GM12878 (cell line): ENCODE measurements around the gene ACTG1.
"Not testable (repeated sequence)": the region's sequence is repeated elsewhere in the genome, so short reads cannot be mapped to it uniquely, and the experiment has no call there.

Experiments
- CEBPB ChIP-seq, 2 experiments: fragments of 150-350 bp in 1 of 2; IDR thresholded peaks; 2 replicates each; pipeline ENCODE4 v1.6.1; 2012 to 2014; ENCODE audit warnings: low read depth in 2 of 2, low read length in 2 of 2, borderline replicate concordance in 1 of 2, inconsistent platforms in 1 of 2
- MEF2A ChIP-seq: IDR thresholded peaks from 2 replicates; pipeline ENCODE4 v1.6.1; 2011; ENCODE audit warnings: low read depth, mild to moderate bottlenecking, low read length, moderate library complexity; ENCODE audit not compliant: insufficient read depth
- RAD21 ChIP-seq: IDR thresholded peaks from 2 replicates; pipeline ENCODE4 v1.6.1; 2011; ENCODE audit warnings: mild to moderate bottlenecking, low read depth, low read length, moderate library complexity; ENCODE audit not compliant: insufficient read depth
- SMC3 ChIP-seq: IDR thresholded peaks from 2 replicates; pipeline ENCODE4 v1.6.1; 2011; ENCODE audit warnings: low read length, improper control_type of control experiment, borderline replicate concordance
- SREBF1 ChIP-seq: IDR thresholded peaks from 2 replicates; pipeline ENCODE4 v1.6.1; 2012; ENCODE audit warnings: mild to moderate bottlenecking, low read length
- ZNF274 ChIP-seq: IDR thresholded peaks from one replicate; pipeline ENCODE4 v1.8.0; 2011; ENCODE audit not compliant: insufficient read length, insufficient read depth
- TF ChIP-seq, protein P1 (sequence below), 3 experiments: IDR thresholded peaks in 2 of 3; conservative IDR thresholded peaks in 1 of 3; 2 replicates each; pipeline ENCODE4 v1.5.1; 2011; ENCODE audit warnings: low read depth in 3 of 3, low read length in 3 of 3, mild to moderate bottlenecking in 3 of 3, control low read depth in 2 of 3, moderate library complexity in 2 of 3, inconsistent platforms in 1 of 3, mixed read lengths in 1 of 3; ENCODE audit not compliant: control insufficient read depth in 2 of 3, insufficient read depth in 1 of 3; ENCODE audit errors: extremely low read depth in 1 of 3
- TF ChIP-seq, protein P2 (sequence below): fragments of 450-650 bp; IDR thresholded peaks from 2 replicates; pipeline ENCODE4 v1.6.1; 2018; ENCODE audit warnings: borderline replicate concordance, mild to moderate bottlenecking; ENCODE audit not compliant: partially characterized antibody

DNA sequence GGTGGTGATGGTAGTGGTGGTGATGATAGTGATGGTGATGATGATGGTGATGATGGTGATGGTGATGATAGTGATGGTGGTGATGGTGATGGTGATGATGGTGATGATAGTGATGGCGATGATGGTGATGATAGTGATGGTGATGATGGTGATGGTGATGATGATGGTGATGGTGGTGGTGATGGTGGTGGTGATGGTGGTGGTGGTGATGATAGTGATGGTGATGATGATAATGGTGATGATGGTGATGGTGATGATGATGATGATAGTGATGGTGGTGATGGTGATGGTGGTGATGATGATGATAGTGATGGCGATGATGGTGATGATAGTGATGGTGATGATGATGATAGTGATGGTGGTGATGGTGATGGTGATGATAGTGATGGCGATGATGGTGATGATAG is 19.4 kb upstream of the ACTG1 start:
- TF ChIP-seq, protein P1, sequence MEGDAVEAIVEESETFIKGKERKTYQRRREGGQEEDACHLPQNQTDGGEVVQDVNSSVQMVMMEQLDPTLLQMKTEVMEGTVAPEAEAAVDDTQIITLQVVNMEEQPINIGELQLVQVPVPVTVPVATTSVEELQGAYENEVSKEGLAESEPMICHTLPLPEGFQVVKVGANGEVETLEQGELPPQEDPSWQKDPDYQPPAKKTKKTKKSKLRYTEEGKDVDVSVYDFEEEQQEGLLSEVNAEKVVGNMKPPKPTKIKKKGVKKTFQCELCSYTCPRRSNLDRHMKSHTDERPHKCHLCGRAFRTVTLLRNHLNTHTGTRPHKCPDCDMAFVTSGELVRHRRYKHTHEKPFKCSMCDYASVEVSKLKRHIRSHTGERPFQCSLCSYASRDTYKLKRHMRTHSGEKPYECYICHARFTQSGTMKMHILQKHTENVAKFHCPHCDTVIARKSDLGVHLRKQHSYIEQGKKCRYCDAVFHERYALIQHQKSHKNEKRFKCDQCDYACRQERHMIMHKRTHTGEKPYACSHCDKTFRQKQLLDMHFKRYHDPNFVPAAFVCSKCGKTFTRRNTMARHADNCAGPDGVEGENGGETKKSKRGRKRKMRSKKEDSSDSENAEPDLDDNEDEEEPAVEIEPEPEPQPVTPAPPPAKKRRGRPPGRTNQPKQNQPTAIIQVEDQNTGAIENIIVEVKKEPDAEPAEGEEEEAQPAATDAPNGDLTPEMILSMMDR (IDR thresholded peaks at IDR 0.05 in 2 of 3, conservative IDR thresholded peaks at IDR 0.05 in 1 of 3; ENCODE audit: control insufficient read depth in 2 of 3, extremely low read depth in 1 of 3, insufficient read depth in 1 of 3, low read depth in 3 of 3, low read length in 3 of 3), result not testable (repeated sequence)
- not testable (repeated sequence) for TF ChIP-seq SREBF1; RAD21; MEF2A; SMC3; CEBPB (IDR thresholded peaks at IDR 0.05; ENCODE audit: borderline replicate concordance in 1 of 2, low read depth in 2 of 2, low read length in 2 of 2); ZNF274
- TF ChIP-seq, protein P2, sequence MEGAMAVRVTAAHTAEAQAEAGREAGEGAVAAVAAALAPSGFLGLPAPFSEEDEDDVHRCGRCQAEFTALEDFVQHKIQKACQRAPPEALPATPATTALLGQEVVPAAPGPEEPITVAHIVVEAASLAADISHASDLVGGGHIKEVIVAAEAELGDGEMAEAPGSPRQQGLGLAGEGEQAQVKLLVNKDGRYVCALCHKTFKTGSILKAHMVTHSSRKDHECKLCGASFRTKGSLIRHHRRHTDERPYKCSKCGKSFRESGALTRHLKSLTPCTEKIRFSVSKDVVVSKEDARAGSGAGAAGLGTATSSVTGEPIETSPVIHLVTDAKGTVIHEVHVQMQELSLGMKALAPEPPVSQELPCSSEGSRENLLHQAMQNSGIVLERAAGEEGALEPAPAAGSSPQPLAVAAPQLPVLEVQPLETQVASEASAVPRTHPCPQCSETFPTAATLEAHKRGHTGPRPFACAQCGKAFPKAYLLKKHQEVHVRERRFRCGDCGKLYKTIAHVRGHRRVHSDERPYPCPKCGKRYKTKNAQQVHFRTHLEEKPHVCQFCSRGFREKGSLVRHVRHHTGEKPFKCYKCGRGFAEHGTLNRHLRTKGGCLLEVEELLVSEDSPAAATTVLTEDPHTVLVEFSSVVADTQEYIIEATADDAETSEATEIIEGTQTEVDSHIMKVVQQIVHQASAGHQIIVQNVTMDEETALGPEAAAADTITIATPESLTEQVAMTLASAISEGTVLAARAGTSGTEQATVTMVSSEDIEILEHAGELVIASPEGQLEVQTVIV, result not testable (repeated sequence)
